Smooth muscle cell (in vitro differentiated cells): Measurements from ENCODE around the gene APBA2. TPM values are rescaled to one million over a fixed set of nuclear protein-coding genes. Genes with fewer than 3 reads are reported as not detected.

Source experiments
- DNase-seq: peaks from one replicate; lab custom pipeline; 2025; ENCODE audit not compliant: unreplicated experiment; lab: John Stamatoyannopoulos, UW
- H2AFZ ChIP-seq: fragments of 200-600 bp; sonication (generic); 2 replicates; pipeline ENCODE4 v1.6.0; 2016; ENCODE audit warnings: antibody characterized with exemption, low read depth, mild to moderate bottlenecking
- H3F3A ChIP-seq: fragments of 200-600 bp; sonication (generic); 2 replicates; pipeline ENCODE4 v1.6.0; 2017; ENCODE audit warnings: antibody characterized with exemption, low read depth
- H3K27ac ChIP-seq: fragments of 200-600 bp; sonication (generic); 2 replicates; pipeline ENCODE4 v1.5.1; 2016; ENCODE audit warnings: low read depth, mild to moderate bottlenecking
- H3K27me3 ChIP-seq: fragments of 200-600 bp; sonication (generic); 2 replicates; pipeline ENCODE4 v1.6.1; 2016; ENCODE audit warnings: low read depth, mild to moderate bottlenecking
- H3K36me3 ChIP-seq: fragments of 200-600 bp; sonication (generic); 2 replicates; pipeline ENCODE4 v1.5.1; 2016; ENCODE audit warnings: low read depth
- H3K4me1 ChIP-seq: fragments of 200-600 bp; sonication (generic); 2 replicates; pipeline ENCODE4 v1.5.1; 2016; ENCODE audit warnings: low read depth
- H3K4me2 ChIP-seq: fragments of 200-600 bp; sonication (generic); 2 replicates; pipeline ENCODE4 v1.6.0; 2016; ENCODE audit warnings: mild to moderate bottlenecking
- H3K4me3 ChIP-seq: fragments of 200-600 bp; sonication (generic); 2 replicates; pipeline ENCODE4 v1.5.1; 2016; ENCODE audit warnings: mild to moderate bottlenecking
- H3K79me2 ChIP-seq: fragments of 200-600 bp; sonication (generic); 2 replicates; pipeline ENCODE4 v1.6.0; 2016; ENCODE audit warnings: low read depth, mild to moderate bottlenecking
- H3K9ac ChIP-seq: fragments of 200-600 bp; sonication (generic); 2 replicates; pipeline ENCODE4 v1.6.0; 2016; ENCODE audit warnings: low read depth
- H3K9me3 ChIP-seq: fragments of 200-600 bp; sonication (generic); replicated peaks from 2 replicates; pipeline ENCODE4 v1.5.1; 2016; ENCODE audit warnings: low read depth
- H4K20me1 ChIP-seq: fragments of 200-600 bp; sonication (generic); 2 replicates; pipeline ENCODE4 v1.6.0; 2016; ENCODE audit warnings: low read depth
- WGBS: methylation state at CpG from one replicate; pipeline ENCODE4 v1.1.7; 2016; ENCODE audit warnings: low lambda C conversion rate; 5-methylcytosine and 5-hydroxymethylcytosine counted together
- polyA plus RNA-seq: library from polyadenylated mRNA; unstranded; fragments of >200 nt; fragmentation: Nextera tagmentation; extraction: Ambion mirVana; gene quantifications from 2 replicates; pipeline ENCODE4 v1.2.1, GENCODE V29; 2016
- total RNA-seq: library from RNA; depleted of rRNA; stranded (reverse); fragments of >200 nt; gene quantifications from 2 replicates; pipeline ENCODE4 v1.2.3, GENCODE V29; 2014
- TF ChIP-seq, protein P1 (sequence below): fragments of 200-600 bp; sonication (generic); IDR thresholded peaks from 2 replicates; pipeline ENCODE4 v1.5.1; 2017; ENCODE audit warnings: borderline replicate concordance, mild to moderate bottlenecking, antibody characterized with exemption; ENCODE audit not compliant: insufficient read depth, poor library complexity, severe bottlenecking

APBA2 gene
- total and polyA plus RNA-seq, 2 experiments from 2014 or later: 10.2 to 14.9 TPM

GRCh38 chr15:28956491-28956890 lies 70.7 kb downstream of the APBA2 start:
- H3F3A ChIP-seq: no peaks in the 10 kb centered on the region
- no peaks in the 10 kb centered on the region for H3K9me3 ChIP-seq
- WGBS: 96% methylated on average over 8 of the region's 8 CpGs
- no peaks in the 10 kb centered on the region for H3K36me3 ChIP-seq
- no peak overlapping the region for H3K27ac ChIP-seq
- DNase-seq: no peak
- H3K4me2 ChIP-seq: no peak overlapping the region
- H3K4me1 ChIP-seq: peaks cover 14% of the 10 kb centered on the region
- TF ChIP-seq, protein P1, sequence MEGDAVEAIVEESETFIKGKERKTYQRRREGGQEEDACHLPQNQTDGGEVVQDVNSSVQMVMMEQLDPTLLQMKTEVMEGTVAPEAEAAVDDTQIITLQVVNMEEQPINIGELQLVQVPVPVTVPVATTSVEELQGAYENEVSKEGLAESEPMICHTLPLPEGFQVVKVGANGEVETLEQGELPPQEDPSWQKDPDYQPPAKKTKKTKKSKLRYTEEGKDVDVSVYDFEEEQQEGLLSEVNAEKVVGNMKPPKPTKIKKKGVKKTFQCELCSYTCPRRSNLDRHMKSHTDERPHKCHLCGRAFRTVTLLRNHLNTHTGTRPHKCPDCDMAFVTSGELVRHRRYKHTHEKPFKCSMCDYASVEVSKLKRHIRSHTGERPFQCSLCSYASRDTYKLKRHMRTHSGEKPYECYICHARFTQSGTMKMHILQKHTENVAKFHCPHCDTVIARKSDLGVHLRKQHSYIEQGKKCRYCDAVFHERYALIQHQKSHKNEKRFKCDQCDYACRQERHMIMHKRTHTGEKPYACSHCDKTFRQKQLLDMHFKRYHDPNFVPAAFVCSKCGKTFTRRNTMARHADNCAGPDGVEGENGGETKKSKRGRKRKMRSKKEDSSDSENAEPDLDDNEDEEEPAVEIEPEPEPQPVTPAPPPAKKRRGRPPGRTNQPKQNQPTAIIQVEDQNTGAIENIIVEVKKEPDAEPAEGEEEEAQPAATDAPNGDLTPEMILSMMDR: no peak
- no peaks in the 10 kb centered on the region for H4K20me1 ChIP-seq
- H3K79me2 ChIP-seq: no peaks in the 10 kb centered on the region
- no peak overlapping the region for H3K4me3 ChIP-seq
- H3K9ac ChIP-seq: no peak overlapping the region
- no peak overlapping the region for H2AFZ ChIP-seq
- H3K27me3 ChIP-seq: no peaks in the 10 kb centered on the region

GRCh38 chr15:28957606-28958498 lies 72.1 kb downstream of the APBA2 start:
- no peaks in the 10 kb centered on the region for H3K27me3 ChIP-seq
- H3K4me2 ChIP-seq: no peak overlapping the region
- peaks cover 14% of the 10 kb centered on the region for H3K4me1 ChIP-seq
- no peaks in the 10 kb centered on the region for H3K9me3 ChIP-seq
- no peak overlapping the region for H3K27ac ChIP-seq
- no peak overlapping the region for H3K9ac ChIP-seq
- no peaks in the 10 kb centered on the region for H3K79me2 ChIP-seq
- WGBS: 91% methylated on average over 18 of the region's 18 CpGs
- no peak overlapping the region for H3K4me3 ChIP-seq
- no peaks in the 10 kb centered on the region for H3F3A ChIP-seq
- H2AFZ ChIP-seq: no peak overlapping the region
- TF ChIP-seq, protein P1: no peak
- H4K20me1 ChIP-seq: no peaks in the 10 kb centered on the region
- no peak for DNase-seq
- H3K36me3 ChIP-seq: no peaks in the 10 kb centered on the region

GRCh38 chr15:28959326-28959725 lies 73.6 kb downstream of the APBA2 start:
- H3K9me3 ChIP-seq: no peaks in the 10 kb centered on the region
- no peaks in the 10 kb centered on the region for H4K20me1 ChIP-seq
- no peak overlapping the region for H3K27ac ChIP-seq
- H3K36me3 ChIP-seq: no peaks in the 10 kb centered on the region
- H3K79me2 ChIP-seq: no peaks in the 10 kb centered on the region
- no peak overlapping the region for H3K4me3 ChIP-seq
- H3K4me2 ChIP-seq: no peak overlapping the region
- H3K27me3 ChIP-seq: no peaks in the 10 kb centered on the region
- H3K9ac ChIP-seq: no peak overlapping the region
- no peaks in the 10 kb centered on the region for H3F3A ChIP-seq
- TF ChIP-seq, protein P1: no peak
- H2AFZ ChIP-seq: no peak overlapping the region
- peaks cover 14% of the 10 kb centered on the region for H3K4me1 ChIP-seq
- DNase-seq: no peak
- 87% methylated on average over 7 of the region's 7 CpGs for WGBS
